Thyroid gland (tissue), 4 donors: ENCODE data around the gene AARS2.

Source experiments
- CTCF ChIP-seq, 6 experiments: fragments of 200-600 bp in 3 of 6; fragments of 450-650 bp in 3 of 6; sonication (generic) in 3 of 6; IDR thresholded peaks; one replicate each; pipeline ENCODE4 v1.5.1; 2016 to 2019; ENCODE audit warnings: antibody characterized with exemption in 6 of 6, mild to moderate bottlenecking in 2 of 6, inconsistent platforms in 1 of 6, moderate library complexity in 1 of 6
- POLR2A ChIP-seq, 2 donors: fragments of 450-650 bp; IDR thresholded peaks; one replicate each; pipeline ENCODE4 v1.6.1; 2017; ENCODE audit warnings: antibody characterized with exemption in 2 of 2, mild to moderate bottlenecking in 2 of 2, moderate library complexity in 1 of 2

DNA sequence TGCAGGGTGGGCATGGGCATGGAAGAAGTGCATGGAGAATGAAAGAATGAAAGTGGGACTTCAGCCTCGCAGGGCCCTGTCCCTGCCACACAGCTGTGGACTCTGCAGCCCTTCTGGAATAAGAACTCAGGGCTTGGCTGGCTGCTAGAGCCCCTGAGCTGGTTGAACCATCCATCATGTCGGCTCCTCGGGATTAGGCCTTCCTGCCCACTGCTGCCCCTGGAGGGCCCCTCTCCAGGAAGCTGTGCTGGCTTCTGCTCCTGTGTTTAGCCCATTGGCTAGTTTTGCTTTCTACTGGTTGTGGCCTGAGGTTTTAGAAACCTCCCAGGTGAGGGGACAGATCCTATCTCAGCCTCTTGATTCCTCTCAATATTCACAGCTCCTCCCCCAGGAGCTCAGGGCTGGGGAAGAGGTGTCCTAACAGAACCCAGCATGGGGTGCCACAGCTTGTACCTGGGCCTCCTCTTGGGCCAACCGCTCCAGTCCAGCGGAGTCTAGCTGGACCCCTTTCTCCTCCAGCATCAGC lies 7.9 kb downstream of the AARS2 start:
- TF ChIP-seq CTCF (IDR thresholded peaks at IDR 0.05) = no peak
- no peak for TF ChIP-seq POLR2A (IDR thresholded peaks at IDR 0.05)
